Prostate gland (tissue), 2 donors: ENCODE data around the gene SPEF1.

Experiments
- POLR2A ChIP-seq: fragments of 450-650 bp; IDR thresholded peaks from one replicate; pipeline ENCODE4 v1.6.1; 2016; ENCODE audit warnings: antibody characterized with exemption, mild to moderate bottlenecking
- POLR2AphosphoS5 ChIP-seq: sonication (generic); formaldehyde crosslinking; IDR thresholded peaks from one replicate; pipeline ENCODE4 v1.6.1; 2017; ENCODE audit warnings: antibody characterized with exemption
- TF ChIP-seq, protein P1 (sequence below), 4 experiments: fragments of 200-600 bp in 2 of 4; fragments of 450-650 bp in 2 of 4; sonication (generic) in 2 of 4; IDR thresholded peaks; 1 replicate in 3 of 4; 2 replicates in 1 of 4; pipeline ENCODE4 v1.5.1; 2016 to 2019; ENCODE audit warnings: antibody characterized with exemption in 4 of 4, mild to moderate bottlenecking in 2 of 4, moderate library complexity in 2 of 4

DNA sequence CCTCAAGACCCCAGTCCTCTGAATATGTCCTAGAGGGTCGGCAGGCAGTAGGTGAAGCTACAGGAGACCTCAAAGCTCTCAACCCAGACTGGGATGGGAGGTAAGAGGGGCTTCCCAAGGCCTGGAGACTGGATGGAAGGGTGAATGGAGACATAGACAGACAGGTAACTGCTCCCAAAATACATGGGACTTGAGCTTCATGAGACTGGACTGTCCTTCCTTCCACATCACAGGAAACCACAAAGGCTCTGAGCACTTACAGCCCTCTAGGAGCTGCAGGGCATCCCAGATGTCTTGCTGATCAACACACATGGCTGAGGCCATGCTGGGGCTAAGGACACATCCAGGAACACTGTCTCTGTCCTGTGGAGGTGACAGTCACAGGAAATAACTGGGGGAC is 37.2 kb downstream of the SPEF1 start:
- TF ChIP-seq, protein P1, sequence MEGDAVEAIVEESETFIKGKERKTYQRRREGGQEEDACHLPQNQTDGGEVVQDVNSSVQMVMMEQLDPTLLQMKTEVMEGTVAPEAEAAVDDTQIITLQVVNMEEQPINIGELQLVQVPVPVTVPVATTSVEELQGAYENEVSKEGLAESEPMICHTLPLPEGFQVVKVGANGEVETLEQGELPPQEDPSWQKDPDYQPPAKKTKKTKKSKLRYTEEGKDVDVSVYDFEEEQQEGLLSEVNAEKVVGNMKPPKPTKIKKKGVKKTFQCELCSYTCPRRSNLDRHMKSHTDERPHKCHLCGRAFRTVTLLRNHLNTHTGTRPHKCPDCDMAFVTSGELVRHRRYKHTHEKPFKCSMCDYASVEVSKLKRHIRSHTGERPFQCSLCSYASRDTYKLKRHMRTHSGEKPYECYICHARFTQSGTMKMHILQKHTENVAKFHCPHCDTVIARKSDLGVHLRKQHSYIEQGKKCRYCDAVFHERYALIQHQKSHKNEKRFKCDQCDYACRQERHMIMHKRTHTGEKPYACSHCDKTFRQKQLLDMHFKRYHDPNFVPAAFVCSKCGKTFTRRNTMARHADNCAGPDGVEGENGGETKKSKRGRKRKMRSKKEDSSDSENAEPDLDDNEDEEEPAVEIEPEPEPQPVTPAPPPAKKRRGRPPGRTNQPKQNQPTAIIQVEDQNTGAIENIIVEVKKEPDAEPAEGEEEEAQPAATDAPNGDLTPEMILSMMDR (IDR thresholded peaks at IDR 0.05) = no peak
- no peak for TF ChIP-seq POLR2A
- TF ChIP-seq POLR2AphosphoS5 = no peak
